ENCODE measurements around the gene ATP6V0B. TPM values are rescaled to one million over a fixed set of nuclear protein-coding genes. Genes with fewer than 3 reads are reported as not detected.

Gene ATP6V0B
- total RNA-seq, 1 donor from 2014 or later, result 115 TPM

DNA sequence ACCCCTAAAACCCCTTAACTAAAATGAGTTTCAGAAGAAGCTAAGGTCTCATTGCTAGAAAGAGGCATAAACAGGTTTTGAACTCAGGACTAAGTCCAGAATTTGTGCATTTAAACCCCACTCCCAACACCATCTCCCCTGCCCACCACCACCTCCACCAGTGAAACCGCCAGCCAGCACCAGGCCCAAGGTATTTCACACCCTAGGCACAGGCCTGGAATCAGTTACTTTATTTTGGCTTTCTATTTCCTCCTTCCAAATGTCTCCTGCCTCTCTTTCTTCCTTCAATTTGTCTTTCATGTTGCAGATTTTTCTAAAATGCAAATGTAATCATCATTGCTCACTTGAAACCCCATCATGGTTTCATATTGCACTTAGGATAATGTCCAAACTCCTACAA is 29.9 kb upstream of the ATP6V0B start:
- no peak for DNase-seq (ENCODE audit: extremely low spot score, unreplicated experiment)
- TF ChIP-seq, protein P1, sequence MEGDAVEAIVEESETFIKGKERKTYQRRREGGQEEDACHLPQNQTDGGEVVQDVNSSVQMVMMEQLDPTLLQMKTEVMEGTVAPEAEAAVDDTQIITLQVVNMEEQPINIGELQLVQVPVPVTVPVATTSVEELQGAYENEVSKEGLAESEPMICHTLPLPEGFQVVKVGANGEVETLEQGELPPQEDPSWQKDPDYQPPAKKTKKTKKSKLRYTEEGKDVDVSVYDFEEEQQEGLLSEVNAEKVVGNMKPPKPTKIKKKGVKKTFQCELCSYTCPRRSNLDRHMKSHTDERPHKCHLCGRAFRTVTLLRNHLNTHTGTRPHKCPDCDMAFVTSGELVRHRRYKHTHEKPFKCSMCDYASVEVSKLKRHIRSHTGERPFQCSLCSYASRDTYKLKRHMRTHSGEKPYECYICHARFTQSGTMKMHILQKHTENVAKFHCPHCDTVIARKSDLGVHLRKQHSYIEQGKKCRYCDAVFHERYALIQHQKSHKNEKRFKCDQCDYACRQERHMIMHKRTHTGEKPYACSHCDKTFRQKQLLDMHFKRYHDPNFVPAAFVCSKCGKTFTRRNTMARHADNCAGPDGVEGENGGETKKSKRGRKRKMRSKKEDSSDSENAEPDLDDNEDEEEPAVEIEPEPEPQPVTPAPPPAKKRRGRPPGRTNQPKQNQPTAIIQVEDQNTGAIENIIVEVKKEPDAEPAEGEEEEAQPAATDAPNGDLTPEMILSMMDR (conservative IDR thresholded peaks at IDR 0.05), result no peak
- Mint-ChIP-seq H3K27me3 (peaks cover 8% of the 10 kb centered on the region), H3K9me3 (no peaks in the 10 kb centered on the region), H3K27ac (peak overlapping the region; percentile 21), H3K4me1 (ENCODE audit: unreplicated experiment) (peaks cover 26% of the 10 kb centered on the region), H3K4me3 (no peak overlapping the region), H3K36me3 (no peaks in the 10 kb centered on the region)

DNA sequence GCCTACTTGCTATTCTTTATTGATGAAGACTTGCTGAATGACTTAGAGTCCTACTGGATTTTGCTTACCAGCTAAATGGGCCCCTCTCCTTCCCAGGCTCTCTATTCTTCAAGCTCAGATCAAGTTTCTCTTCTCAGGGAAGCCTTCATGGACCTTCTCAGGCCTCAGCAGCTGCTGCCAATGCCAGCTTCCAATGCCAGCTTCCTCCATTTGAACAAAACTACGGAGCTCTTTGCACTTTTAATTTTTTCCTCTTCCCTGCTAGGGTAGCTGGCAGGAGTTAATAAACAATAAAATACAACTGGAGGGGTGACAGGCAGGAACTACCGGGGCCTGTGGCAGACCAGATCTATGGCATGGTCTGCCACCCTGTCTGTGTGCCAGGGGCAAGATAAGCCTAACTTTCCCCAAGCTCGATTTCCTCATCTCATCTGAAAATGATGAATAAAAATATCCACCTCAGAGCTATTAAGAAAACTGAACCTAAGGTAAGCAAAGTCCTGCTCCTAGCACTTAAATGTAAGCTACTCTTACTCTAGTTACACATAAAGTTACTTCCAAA is 29.0 kb upstream of the ATP6V0B start:
- DNase-seq (ENCODE audit: extremely low spot score, unreplicated experiment), result no peak
- peak overlapping the region; percentile 90 for H3K27ac Mint-ChIP-seq
- H3K9me3 Mint-ChIP-seq, result no peaks in the 10 kb centered on the region
- H3K27me3 Mint-ChIP-seq, result peaks cover 4% of the 10 kb centered on the region
- H3K4me1 Mint-ChIP-seq (ENCODE audit: unreplicated experiment), result peaks cover 31% of the 10 kb centered on the region
- peaks cover 6% of the 10 kb centered on the region for H3K36me3 Mint-ChIP-seq
- peak overlapping the region; percentile 91 for H3K4me3 Mint-ChIP-seq
- TF ChIP-seq, protein P1 (conservative IDR thresholded peaks at IDR 0.05), result no peak

DNA sequence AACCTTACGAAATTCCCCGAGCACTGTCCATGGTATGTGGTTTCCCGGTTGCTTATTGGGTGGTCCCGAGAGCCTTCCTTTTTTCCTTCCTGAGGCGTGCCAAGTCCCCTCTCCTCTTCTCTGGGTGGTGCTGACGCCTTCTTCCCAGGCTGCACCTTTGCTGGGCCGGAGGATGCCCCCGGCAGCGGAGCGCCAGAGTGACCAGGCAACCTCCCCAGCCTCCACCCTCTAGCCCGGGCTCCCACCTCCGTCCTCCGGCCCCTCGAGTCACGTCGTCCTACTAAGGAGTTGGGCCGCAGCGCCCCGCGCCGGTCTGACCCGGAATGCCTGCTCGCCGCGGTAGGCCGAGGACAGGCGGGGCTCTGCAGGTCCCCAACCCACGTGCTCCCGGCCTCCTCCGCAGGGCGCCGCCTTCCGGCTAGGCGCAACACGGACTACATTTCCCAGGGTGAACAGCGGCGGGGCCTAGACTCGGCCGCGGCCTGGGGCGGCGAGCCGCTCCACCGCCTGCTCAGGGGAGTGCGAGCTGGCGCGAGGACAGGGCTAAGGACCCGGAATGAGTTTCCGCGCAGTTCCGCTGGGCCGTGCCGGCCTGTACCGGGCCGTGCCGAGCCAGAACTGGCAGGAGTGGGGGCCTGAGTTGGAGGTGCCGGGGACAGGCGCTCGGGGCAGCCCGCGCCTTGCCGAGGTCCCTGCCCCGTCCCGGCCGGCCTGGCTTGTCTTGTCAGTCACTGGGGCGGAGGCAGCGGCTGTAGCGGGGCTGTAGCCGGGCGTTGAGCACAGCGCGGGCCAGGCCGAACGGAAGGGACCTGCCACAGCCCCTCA is 28.3 kb upstream of the ATP6V0B start, which contains the start of gene IPO13:
Gene IPO13 (plus strand): TSS at position 715 of the 825 bp plus-strand sequence. CDS start 651 bp downstream, outside the sequence.
- peak; percentile 97 for DNase-seq (ENCODE audit: extremely low spot score, unreplicated experiment)
- peak within 1 kb of the TSS; percentile 90 for H3K27ac Mint-ChIP-seq
- TF ChIP-seq, protein P1 (conservative IDR thresholded peaks at IDR 0.05), result peak; percentile 78
- H3K4me1 Mint-ChIP-seq (ENCODE audit: unreplicated experiment), result peaks cover 31% of the 10 kb centered on the region
- peaks cover 4% of the 10 kb centered on the region for H3K27me3 Mint-ChIP-seq
- peaks cover 6% of the 10 kb centered on the region for H3K36me3 Mint-ChIP-seq
- H3K4me3 Mint-ChIP-seq, result peak within 1 kb of the TSS; percentile 91
- H3K9me3 Mint-ChIP-seq, result no peaks in the 10 kb centered on the region

DNA sequence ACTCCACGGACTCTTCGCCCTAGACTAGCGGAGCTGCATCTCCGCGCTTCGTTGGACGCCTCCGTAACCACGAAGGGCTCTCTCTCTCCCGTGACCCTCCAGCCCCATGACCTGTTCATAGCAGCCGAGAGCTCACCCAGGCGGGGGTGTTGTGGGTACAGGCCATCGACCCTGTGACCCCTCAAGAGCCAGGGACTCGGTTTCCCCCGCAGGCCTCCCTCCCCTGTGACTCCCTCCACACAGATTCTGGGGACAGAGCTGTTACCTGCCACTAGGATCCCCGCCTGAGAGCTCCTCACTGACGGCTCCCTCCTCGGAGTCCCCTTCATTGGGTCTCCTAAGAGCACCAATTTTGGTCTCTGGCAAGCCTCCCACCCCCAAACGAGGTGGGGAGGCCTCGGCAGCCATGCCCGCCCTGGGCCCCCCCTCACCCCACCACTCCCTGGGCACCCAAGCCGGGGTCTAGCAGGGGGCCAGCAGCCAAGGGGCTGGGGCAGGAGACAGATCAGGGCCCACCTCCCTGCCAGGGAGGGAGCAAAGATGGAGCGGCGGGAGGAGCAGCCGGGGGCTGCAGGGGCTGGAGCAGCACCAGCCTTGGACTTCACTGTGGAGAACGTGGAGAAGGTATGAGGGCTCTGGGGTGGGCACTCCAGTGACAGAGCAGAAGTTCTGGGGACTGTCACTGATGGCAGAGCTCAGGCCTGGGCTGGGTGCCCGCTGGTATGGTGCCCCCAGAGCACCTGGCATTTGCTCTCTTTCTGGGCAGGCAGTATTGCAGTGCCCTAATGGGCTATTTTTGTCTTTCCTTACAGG is 27.5 kb upstream of the ATP6V0B start:
- Mint-ChIP-seq H3K27ac (peak overlapping the region; percentile 90), H3K4me3 (peak overlapping the region; percentile 91), H3K4me1 (ENCODE audit: unreplicated experiment) (peaks cover 31% of the 10 kb centered on the region), H3K27me3 (peaks cover 4% of the 10 kb centered on the region), H3K36me3 (peaks cover 6% of the 10 kb centered on the region), H3K9me3 (no peaks in the 10 kb centered on the region)
- no peak for DNase-seq (ENCODE audit: extremely low spot score, unreplicated experiment)
- TF ChIP-seq, protein P1 (conservative IDR thresholded peaks at IDR 0.05), result no peak

DNA sequence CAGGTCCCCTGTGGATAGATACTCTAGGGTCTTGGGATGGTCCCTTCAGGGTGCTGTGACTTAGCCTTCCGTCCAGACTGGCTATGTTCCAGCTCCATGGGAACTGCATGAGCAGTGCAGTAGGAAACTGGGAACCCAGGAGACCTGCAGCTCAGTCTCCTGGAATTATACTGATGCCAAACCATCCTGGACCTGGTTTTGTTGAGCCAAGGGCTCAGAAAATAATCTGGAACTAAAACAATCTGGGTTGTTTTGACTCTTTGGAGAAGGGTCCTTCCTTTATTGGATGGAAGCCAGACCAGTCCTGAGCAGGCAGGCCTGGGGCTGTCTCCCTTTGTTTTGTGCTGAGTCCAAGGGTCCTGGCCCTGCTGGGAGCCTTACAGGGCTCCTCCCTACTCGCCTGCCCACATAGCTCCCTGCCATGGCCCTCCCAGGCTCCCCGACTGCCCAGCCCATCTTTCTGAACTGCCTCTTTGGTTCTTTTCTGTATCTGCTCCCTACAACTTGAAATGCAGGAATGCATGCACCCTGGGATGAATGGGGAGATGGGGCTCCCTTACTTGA is 26.8 kb upstream of the ATP6V0B start:
- DNase-seq (ENCODE audit: extremely low spot score, unreplicated experiment), result no peak
- TF ChIP-seq, protein P1 (conservative IDR thresholded peaks at IDR 0.05), result no peak
- H3K4me3 Mint-ChIP-seq, result peak overlapping the region; percentile 91
- H3K27ac Mint-ChIP-seq, result peak overlapping the region; percentile 80
- peaks cover 6% of the 10 kb centered on the region for H3K36me3 Mint-ChIP-seq
- peaks cover 2% of the 10 kb centered on the region for H3K27me3 Mint-ChIP-seq
- no peaks in the 10 kb centered on the region for H3K9me3 Mint-ChIP-seq
- H3K4me1 Mint-ChIP-seq (ENCODE audit: unreplicated experiment), result peaks cover 35% of the 10 kb centered on the region
